ENCODE data around the gene ZBTB9. TPM values are rescaled to one million over a fixed set of nuclear protein-coding genes. Genes with fewer than 3 reads are reported as not detected.

The ZBTB9 gene
- total RNA-seq, 1 experiment from 2014 or later = 15.5 TPM

- H3K27me3 ChIP-seq (ENCODE audit: control insufficient read depth, insufficient read depth, low read length) = no peaks in the 10 kb centered on the region
- H3K4me3 ChIP-seq (ENCODE audit: insufficient read depth, low read depth, low read length) = peak overlapping the region; percentile 1; the same call in 1 of the 2 replicates
- H3K36me3 ChIP-seq (replicated peaks; ENCODE audit: control insufficient read depth, insufficient read depth, low read length) = peaks cover 8% of the 10 kb centered on the region
- peak; percentile 71 for DNase-seq
These were observed 27.5 kb upstream of the ZBTB9 start for GRCh38 chr6:33426590-33427511.

- no peaks in the 10 kb centered on the region for H3K27me3 ChIP-seq (ENCODE audit: control insufficient read depth, insufficient read depth, low read length)
- H3K4me3 ChIP-seq (ENCODE audit: insufficient read depth, low read depth, low read length) = peak overlapping the region; percentile 54
- DNase-seq = peak; percentile 88
- peaks cover 8% of the 10 kb centered on the region for H3K36me3 ChIP-seq (replicated peaks; ENCODE audit: control insufficient read depth, insufficient read depth, low read length)
These were observed 26.7 kb upstream of the ZBTB9 start for GRCh38 chr6:33427585-33428223.

- no peaks in the 10 kb centered on the region for H3K27me3 ChIP-seq (ENCODE audit: control insufficient read depth, insufficient read depth, low read length)
- DNase-seq = peak; percentile 64
- peaks cover 4% of the 10 kb centered on the region for H3K36me3 ChIP-seq (replicated peaks; ENCODE audit: control insufficient read depth, insufficient read depth, low read length)
- H3K4me3 ChIP-seq (ENCODE audit: insufficient read depth, low read depth, low read length) = peak overlapping the region; percentile 54
These were observed 26.0 kb upstream of the ZBTB9 start for GRCh38 chr6:33428224-33428965.

GRCh38 chr6:33428966-33429749, 25.2 kb upstream of the ZBTB9 start:
- Histone ChIP-seq H3K4me3 (ENCODE audit: insufficient read depth, low read depth, low read length) (no peak overlapping the region), H3K27me3 (ENCODE audit: control insufficient read depth, insufficient read depth, low read length) (no peaks in the 10 kb centered on the region), H3K36me3 (replicated peaks; ENCODE audit: control insufficient read depth, insufficient read depth, low read length) (no peaks in the 10 kb centered on the region)
- no peak for DNase-seq

GRCh38 chr6:33429750-33430052, 24.7 kb upstream of the ZBTB9 start:
- H3K36me3 ChIP-seq (replicated peaks; ENCODE audit: control insufficient read depth, insufficient read depth, low read length) = no peaks in the 10 kb centered on the region; the same call in 1 of the 2 replicates
- no peak for DNase-seq
- H3K4me3 ChIP-seq (ENCODE audit: insufficient read depth, low read depth, low read length) = no peak overlapping the region
- H3K27me3 ChIP-seq (ENCODE audit: control insufficient read depth, insufficient read depth, low read length) = no peaks in the 10 kb centered on the region

GRCh38 chr6:33430334-33430733, 24.0 kb upstream of the ZBTB9 start:
- no peak for DNase-seq
- peaks cover 4% of the 10 kb centered on the region for H3K36me3 ChIP-seq (replicated peaks; ENCODE audit: control insufficient read depth, insufficient read depth, low read length)
- H3K27me3 ChIP-seq (ENCODE audit: control insufficient read depth, insufficient read depth, low read length) = no peaks in the 10 kb centered on the region
- no peak overlapping the region for H3K4me3 ChIP-seq (ENCODE audit: insufficient read depth, low read depth, low read length)

GRCh38 chr6:33430991-33431879, 23.1 kb upstream of the ZBTB9 start:
- DNase-seq = peak; percentile 97
- Histone ChIP-seq H3K4me3 (ENCODE audit: insufficient read depth, low read depth, low read length) (peak overlapping the region; percentile 47), H3K27me3 (ENCODE audit: control insufficient read depth, insufficient read depth, low read length) (no peaks in the 10 kb centered on the region), H3K36me3 (replicated peaks; ENCODE audit: control insufficient read depth, insufficient read depth, low read length) (peaks cover 12% of the 10 kb centered on the region)

- DNase-seq = peak; percentile 77
- Histone ChIP-seq H3K36me3 (replicated peaks; ENCODE audit: control insufficient read depth, insufficient read depth, low read length) (peaks cover 18% of the 10 kb centered on the region), H3K27me3 (ENCODE audit: control insufficient read depth, insufficient read depth, low read length) (no peaks in the 10 kb centered on the region), H3K4me3 (ENCODE audit: insufficient read depth, low read depth, low read length) (peak overlapping the region; percentile 47)
These were observed 22.4 kb upstream of the ZBTB9 start for GRCh38 chr6:33431880-33432541.

GRCh38 chr6:33432546-33432945, 21.8 kb upstream of the ZBTB9 start:
- no peak for DNase-seq
- Histone ChIP-seq H3K27me3 (ENCODE audit: control insufficient read depth, insufficient read depth, low read length) (no peaks in the 10 kb centered on the region), H3K36me3 (replicated peaks; ENCODE audit: control insufficient read depth, insufficient read depth, low read length) (peaks cover 22% of the 10 kb centered on the region), H3K4me3 (ENCODE audit: insufficient read depth, low read depth, low read length) (peak overlapping the region; percentile 47)

GRCh38 chr6:33433001-33433543, 21.3 kb upstream of the ZBTB9 start:
- Histone ChIP-seq H3K4me3 (ENCODE audit: insufficient read depth, low read depth, low read length) (no peak overlapping the region; the same call in 1 of the 2 replicates), H3K27me3 (ENCODE audit: control insufficient read depth, insufficient read depth, low read length) (no peaks in the 10 kb centered on the region), H3K36me3 (replicated peaks; ENCODE audit: control insufficient read depth, insufficient read depth, low read length) (peaks cover 25% of the 10 kb centered on the region)
- DNase-seq = peak; percentile 73

- peak; percentile 85 for DNase-seq
- H3K4me3 ChIP-seq (ENCODE audit: insufficient read depth, low read depth, low read length) = no peak overlapping the region; the same call in 1 of the 2 replicates
These were observed 20.7 kb upstream of the ZBTB9 start for GRCh38 chr6:33433544-33434191.

GRCh38 chr6:33434961-33435360, 19.4 kb upstream of the ZBTB9 start:
- Histone ChIP-seq H3K4me3 (ENCODE audit: insufficient read depth, low read depth, low read length) (no peak overlapping the region), H3K36me3 (replicated peaks; ENCODE audit: control insufficient read depth, insufficient read depth, low read length) (peaks cover 38% of the 10 kb centered on the region), H3K27me3 (ENCODE audit: control insufficient read depth, insufficient read depth, low read length) (no peaks in the 10 kb centered on the region)
- no peak for DNase-seq

More at GRCh38 chr6:33433544-33434191, 20.7 kb upstream of the ZBTB9 start:
- H3K27me3 ChIP-seq (ENCODE audit: control insufficient read depth, insufficient read depth, low read length) = no peaks in the 10 kb centered on the region
- H3K36me3 ChIP-seq (replicated peaks; ENCODE audit: control insufficient read depth, insufficient read depth, low read length) = peaks cover 31% of the 10 kb centered on the region
